Measurements from ENCODE around the gene TKTL1.
"Not testable (repeated sequence)": the region's sequence is repeated elsewhere in the genome, so short reads cannot be mapped to it uniquely, and the experiment has no call there.

GRCh38 chrX:154302998-154303397 lies 7.4 kb downstream of the TKTL1 start:
- TF ChIP-seq, protein P1, sequence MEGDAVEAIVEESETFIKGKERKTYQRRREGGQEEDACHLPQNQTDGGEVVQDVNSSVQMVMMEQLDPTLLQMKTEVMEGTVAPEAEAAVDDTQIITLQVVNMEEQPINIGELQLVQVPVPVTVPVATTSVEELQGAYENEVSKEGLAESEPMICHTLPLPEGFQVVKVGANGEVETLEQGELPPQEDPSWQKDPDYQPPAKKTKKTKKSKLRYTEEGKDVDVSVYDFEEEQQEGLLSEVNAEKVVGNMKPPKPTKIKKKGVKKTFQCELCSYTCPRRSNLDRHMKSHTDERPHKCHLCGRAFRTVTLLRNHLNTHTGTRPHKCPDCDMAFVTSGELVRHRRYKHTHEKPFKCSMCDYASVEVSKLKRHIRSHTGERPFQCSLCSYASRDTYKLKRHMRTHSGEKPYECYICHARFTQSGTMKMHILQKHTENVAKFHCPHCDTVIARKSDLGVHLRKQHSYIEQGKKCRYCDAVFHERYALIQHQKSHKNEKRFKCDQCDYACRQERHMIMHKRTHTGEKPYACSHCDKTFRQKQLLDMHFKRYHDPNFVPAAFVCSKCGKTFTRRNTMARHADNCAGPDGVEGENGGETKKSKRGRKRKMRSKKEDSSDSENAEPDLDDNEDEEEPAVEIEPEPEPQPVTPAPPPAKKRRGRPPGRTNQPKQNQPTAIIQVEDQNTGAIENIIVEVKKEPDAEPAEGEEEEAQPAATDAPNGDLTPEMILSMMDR (IDR thresholded peaks at IDR 0.05; ENCODE audit: insufficient read depth, low read length, poor library complexity, severe bottlenecking), result not testable (repeated sequence)
- TF ChIP-seq EZH2phosphoT487 (conservative IDR thresholded peaks at IDR 0.05; ENCODE audit: low read length), result not testable (repeated sequence)
